ENCODE data around the gene CKM.

The CKM gene

DNA sequence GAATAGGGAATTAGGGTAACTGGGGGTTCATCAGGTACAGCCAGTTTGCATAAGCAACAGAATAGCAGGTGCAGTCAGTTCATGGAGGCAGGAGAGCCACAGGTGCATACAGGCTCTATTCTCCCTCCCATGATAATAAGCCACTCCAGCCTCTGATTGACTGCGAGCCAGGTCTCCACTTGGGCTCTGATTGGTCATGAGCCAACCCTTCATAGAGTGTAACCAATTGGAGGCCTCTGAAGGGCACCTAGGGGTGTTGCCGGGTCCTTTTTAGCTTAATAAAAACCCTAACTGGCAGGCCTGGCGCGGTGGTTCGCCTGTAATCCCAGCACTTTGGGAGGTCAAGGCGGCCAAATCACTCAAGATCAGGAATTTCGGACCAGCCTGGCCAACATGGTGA lies 8.7 kb upstream of the CKM start:
- no peak for DNase-seq (ENCODE audit: low read depth)
- TF ChIP-seq MAX (IDR thresholded peaks at IDR 0.05; ENCODE audit: low read depth, low read length) = no peak
- TF ChIP-seq, protein P1, sequence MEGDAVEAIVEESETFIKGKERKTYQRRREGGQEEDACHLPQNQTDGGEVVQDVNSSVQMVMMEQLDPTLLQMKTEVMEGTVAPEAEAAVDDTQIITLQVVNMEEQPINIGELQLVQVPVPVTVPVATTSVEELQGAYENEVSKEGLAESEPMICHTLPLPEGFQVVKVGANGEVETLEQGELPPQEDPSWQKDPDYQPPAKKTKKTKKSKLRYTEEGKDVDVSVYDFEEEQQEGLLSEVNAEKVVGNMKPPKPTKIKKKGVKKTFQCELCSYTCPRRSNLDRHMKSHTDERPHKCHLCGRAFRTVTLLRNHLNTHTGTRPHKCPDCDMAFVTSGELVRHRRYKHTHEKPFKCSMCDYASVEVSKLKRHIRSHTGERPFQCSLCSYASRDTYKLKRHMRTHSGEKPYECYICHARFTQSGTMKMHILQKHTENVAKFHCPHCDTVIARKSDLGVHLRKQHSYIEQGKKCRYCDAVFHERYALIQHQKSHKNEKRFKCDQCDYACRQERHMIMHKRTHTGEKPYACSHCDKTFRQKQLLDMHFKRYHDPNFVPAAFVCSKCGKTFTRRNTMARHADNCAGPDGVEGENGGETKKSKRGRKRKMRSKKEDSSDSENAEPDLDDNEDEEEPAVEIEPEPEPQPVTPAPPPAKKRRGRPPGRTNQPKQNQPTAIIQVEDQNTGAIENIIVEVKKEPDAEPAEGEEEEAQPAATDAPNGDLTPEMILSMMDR (IDR thresholded peaks at IDR 0.05; ENCODE audit: low read depth, low read length) = no peak
- H3K4me3 ChIP-seq (ENCODE audit: low read depth, low read length) = no peak overlapping the region

DNA sequence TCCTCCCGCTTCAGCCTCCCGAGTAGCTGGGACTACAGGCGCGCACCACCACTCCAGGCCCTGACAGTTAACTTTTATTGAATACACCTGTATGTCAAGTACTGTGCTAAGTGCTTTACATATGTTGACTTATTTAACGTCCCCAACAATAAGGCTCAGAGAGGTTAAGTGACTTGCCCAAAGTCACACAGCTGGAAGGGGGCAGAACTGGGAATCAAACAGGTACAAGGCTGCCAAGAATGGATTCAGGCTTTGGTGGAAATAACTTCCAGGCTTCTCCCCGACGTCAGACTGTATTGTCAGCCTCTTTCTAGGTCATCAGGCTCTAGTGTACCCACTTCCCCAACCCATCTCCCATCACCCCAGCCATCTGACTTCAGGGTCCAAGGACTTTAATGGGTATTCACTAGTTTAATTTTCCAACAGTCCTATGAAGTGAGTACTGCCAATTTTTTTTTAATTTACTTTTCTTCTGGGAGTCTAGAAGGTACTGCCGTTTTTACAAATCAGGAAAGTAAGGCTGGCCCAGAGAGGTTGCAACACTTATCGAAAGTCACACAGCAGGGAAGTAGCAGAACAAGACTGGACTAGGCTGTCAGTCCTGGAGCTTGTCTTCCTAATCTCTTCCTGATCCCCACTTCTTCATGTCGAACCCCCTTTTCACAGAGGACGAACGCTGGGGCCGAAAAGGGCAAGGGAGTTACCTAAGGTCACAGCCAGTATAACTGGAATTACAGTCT lies 4.9 kb upstream of the CKM start:
- TF ChIP-seq MYC (IDR thresholded peaks at IDR 0.05; ENCODE audit: low read depth, low read length) (no peak), MAX (IDR thresholded peaks at IDR 0.05; ENCODE audit: low read depth, low read length) (no peak), POLR2A (IDR thresholded peaks at IDR 0.05; ENCODE audit: extremely low read depth, insufficient read length) (no peak)
- TF ChIP-seq, protein P1 (IDR thresholded peaks at IDR 0.05; ENCODE audit: low read depth, low read length) = no peak
- DNase-seq (ENCODE audit: low read depth) = no peak
- no peak overlapping the region for H3K4me3 ChIP-seq (ENCODE audit: low read depth, low read length)

DNA sequence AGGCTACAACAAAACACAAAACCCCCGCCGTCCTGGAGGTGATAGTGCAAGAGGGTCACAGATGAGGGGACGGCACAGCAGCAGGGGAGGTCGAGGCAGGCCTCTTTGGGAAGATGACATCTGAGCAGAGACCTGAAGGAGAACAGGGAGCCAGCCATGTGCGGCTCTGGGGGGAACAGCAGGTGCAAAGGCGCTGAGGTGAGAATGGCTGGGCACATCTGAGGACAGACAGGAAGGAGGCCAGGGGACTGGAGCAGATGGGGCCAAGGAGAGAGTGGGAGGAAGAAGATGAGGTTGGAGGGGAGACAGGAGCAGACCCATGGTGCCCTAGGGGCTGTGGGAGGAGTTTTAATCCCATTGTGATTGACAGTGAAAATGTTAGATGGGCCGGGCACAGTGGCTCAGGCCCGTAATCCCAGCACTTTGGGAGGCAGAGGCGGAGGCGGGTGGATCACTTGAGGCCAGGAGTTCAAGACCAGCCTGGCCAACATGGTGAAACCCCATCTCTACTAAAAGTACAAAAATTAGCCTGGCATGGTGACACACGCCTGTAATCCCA lies 1.8 kb upstream of the CKM start:
- DNase-seq (ENCODE audit: low read depth) = no peak
- H3K4me3 ChIP-seq (ENCODE audit: low read depth, low read length) = no peak overlapping the region
- TF ChIP-seq, protein P1 (IDR thresholded peaks at IDR 0.05; ENCODE audit: low read depth, low read length) = no peak
- TF ChIP-seq MYC (IDR thresholded peaks at IDR 0.05; ENCODE audit: low read depth, low read length) = no peak
- no peak for TF ChIP-seq POLR2A (IDR thresholded peaks at IDR 0.05; ENCODE audit: extremely low read depth, insufficient read length)
- no peak for TF ChIP-seq MAX (IDR thresholded peaks at IDR 0.05; ENCODE audit: low read depth, low read length)

- TF ChIP-seq POLR2A (IDR thresholded peaks at IDR 0.05; ENCODE audit: extremely low read depth, insufficient read length) = no peak
- no peak for TF ChIP-seq MAX (IDR thresholded peaks at IDR 0.05; ENCODE audit: low read depth, low read length)
- TF ChIP-seq, protein P1 (IDR thresholded peaks at IDR 0.05; ENCODE audit: low read depth, low read length) = no peak
- no peak for TF ChIP-seq MYC (IDR thresholded peaks at IDR 0.05; ENCODE audit: low read depth, low read length)
- H3K4me3 ChIP-seq (ENCODE audit: low read depth, low read length) = no peak overlapping the region
- no peak for DNase-seq (ENCODE audit: low read depth)
These were observed 1.0 kb upstream of the CKM start for GRCh38 chr19:45323671-45324081.

DNA sequence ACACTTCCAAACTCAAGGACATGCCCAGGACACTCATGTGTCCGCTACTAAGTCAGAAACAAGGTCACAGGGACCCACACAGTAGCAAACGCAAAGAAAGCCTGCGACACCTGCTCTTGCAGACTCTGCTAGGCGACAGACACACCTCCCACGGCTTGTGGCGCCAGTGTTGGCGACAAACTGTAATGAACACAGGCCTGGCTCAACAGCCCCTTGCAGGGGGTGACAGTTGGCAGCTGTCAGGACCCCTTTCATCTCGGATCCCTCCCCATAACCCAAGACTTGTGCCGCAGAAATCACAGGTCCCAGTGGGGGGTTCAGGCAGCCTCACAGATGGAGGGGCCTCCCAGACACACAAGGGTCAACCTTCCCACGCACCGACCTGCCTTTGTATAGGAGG lies 364 bp downstream of the CKM start:
- TF ChIP-seq POLR2A (IDR thresholded peaks at IDR 0.05; ENCODE audit: extremely low read depth, insufficient read length) = no peak
- TF ChIP-seq, protein P1 (IDR thresholded peaks at IDR 0.05; ENCODE audit: low read depth, low read length) = no peak
- no peak for TF ChIP-seq MYC (IDR thresholded peaks at IDR 0.05; ENCODE audit: low read depth, low read length)
- no peak for TF ChIP-seq MAX (IDR thresholded peaks at IDR 0.05; ENCODE audit: low read depth, low read length)
- DNase-seq (ENCODE audit: low read depth) = peak; percentile 23
- no peak overlapping the region for H3K4me3 ChIP-seq (ENCODE audit: low read depth, low read length)
